ENCODE measurements around the gene ENO4. TPM values are rescaled to one million over a fixed set of nuclear protein-coding genes. Genes with fewer than 3 reads are reported as not detected.
A peak's percentile ranks its signal among the peaks of the same experiment; 100 is the strongest.

The ENO4 gene
- polyA plus RNA-seq, 3 donors = not detected

DNA sequence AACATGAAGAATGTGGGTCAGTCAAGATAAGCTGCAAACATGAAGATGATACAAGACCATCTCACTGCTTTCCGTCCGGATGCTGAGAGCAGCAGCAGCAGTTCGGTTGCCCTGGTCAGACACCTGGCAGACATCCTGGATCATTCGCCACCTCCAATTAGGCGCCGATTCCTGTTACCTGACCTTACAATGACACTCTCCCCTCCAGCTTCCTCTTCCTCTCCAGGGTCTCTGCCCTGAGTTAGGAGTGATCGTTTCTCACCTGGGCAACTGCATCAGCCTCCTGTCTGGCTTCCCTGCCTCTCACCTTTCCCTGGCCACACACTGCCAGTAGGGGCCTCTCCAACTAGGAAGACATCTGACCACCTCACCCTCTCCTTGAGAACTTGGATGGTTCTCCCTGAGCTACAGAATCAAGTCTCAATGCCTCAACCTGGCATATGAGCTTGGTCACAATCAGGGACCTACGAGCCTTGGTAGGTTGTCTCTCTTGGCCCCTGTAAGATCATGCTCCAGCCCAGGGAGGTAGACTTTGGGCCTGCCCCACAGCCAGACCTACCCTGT lies 31.4 kb upstream of the ENO4 start:
- Histone ChIP-seq H2AFZ (ENCODE audit: insufficient read depth, low read depth, low read length, poor library complexity, severe bottlenecking) (no peak overlapping the region), H3K4me2 (replicated peaks; ENCODE audit: extremely low read depth, low read length, poor library complexity, severe bottlenecking) (no peak overlapping the region), H3K4me1 (ENCODE audit: control insufficient read depth in 1 of 2, insufficient read depth in 2 of 2, low read length in 2 of 2) (no peaks in the 10 kb centered on the region), H3K79me2 (ENCODE audit: insufficient read depth, low read length) (no peaks in the 10 kb centered on the region), H3K4me3 (replicated peaks in 1 of 3; ENCODE audit: low read depth in 2 of 3, low read length in 3 of 3) (no peak overlapping the region), H3K9me3 (replicated peaks in 1 of 2; ENCODE audit: control insufficient read depth in 1 of 2, insufficient read depth in 1 of 2, low read length in 2 of 2) (no peaks in the 10 kb centered on the region), H4K20me1 (ENCODE audit: insufficient read depth, low read length) (no peaks in the 10 kb centered on the region), H3K36me3 (replicated peaks in 1 of 2; ENCODE audit: control insufficient read depth in 1 of 2, insufficient read depth in 2 of 2, low read length in 2 of 2) (no peaks in the 10 kb centered on the region), H3K27ac (ENCODE audit: low read depth in 1 of 2, low read length in 2 of 2) (no peak overlapping the region), H3K9ac (ENCODE audit: insufficient read depth, low read length, poor library complexity, severe bottlenecking) (no peak overlapping the region), H3K27me3 (ENCODE audit: control insufficient read depth in 2 of 2, insufficient read depth in 2 of 2, low read length in 2 of 2) (peaks cover 0 to 8% of the 10 kb centered on the region in 2 donors)
- peak overlapping the region in 2 of 7 donors; percentile 1 to 21 for H3K27ac Mint-ChIP-seq
- no peak for DNase-seq
- WGBS (ENCODE audit: insufficient coverage) = 80% methylated on average over 8 of the region's 8 CpGs
- H3K27me3 Mint-ChIP-seq (ENCODE audit: low read depth in 3 of 3) = peaks cover 20 to 36% (median 25%) of the 10 kb centered on the region in 3 donors
- intact Hi-C loops (cut with micrococcal nuclease) = no loop called here
- TF ChIP-seq, protein P1, sequence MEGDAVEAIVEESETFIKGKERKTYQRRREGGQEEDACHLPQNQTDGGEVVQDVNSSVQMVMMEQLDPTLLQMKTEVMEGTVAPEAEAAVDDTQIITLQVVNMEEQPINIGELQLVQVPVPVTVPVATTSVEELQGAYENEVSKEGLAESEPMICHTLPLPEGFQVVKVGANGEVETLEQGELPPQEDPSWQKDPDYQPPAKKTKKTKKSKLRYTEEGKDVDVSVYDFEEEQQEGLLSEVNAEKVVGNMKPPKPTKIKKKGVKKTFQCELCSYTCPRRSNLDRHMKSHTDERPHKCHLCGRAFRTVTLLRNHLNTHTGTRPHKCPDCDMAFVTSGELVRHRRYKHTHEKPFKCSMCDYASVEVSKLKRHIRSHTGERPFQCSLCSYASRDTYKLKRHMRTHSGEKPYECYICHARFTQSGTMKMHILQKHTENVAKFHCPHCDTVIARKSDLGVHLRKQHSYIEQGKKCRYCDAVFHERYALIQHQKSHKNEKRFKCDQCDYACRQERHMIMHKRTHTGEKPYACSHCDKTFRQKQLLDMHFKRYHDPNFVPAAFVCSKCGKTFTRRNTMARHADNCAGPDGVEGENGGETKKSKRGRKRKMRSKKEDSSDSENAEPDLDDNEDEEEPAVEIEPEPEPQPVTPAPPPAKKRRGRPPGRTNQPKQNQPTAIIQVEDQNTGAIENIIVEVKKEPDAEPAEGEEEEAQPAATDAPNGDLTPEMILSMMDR (IDR thresholded peaks at IDR 0.05) = no peak
- peaks cover 2 to 7% (median 4%) of the 10 kb centered on the region in 7 donors for H3K9me3 Mint-ChIP-seq
- H3K4me1 Mint-ChIP-seq = no peaks in the 10 kb centered on the region
- H3K4me3 Mint-ChIP-seq = no peak overlapping the region
- no peaks in the 10 kb centered on the region for H3K36me3 Mint-ChIP-seq

- Mint-ChIP-seq H3K4me3 (no peak overlapping the region), H3K27me3 (ENCODE audit: low read depth in 3 of 3) (peaks cover 15 to 23% (median 22%) of the 10 kb centered on the region in 3 donors), H3K4me1 (no peaks in the 10 kb centered on the region), H3K36me3 (no peaks in the 10 kb centered on the region), H3K9me3 (peaks cover 2 to 7% (median 4%) of the 10 kb centered on the region in 7 donors), H3K27ac (peak overlapping the region in 1 of 7 donors; percentile 5)
- DNase-seq = no peak
- TF ChIP-seq, protein P1 (IDR thresholded peaks at IDR 0.05) = no peak
- H3K27me3 ChIP-seq (ENCODE audit: control insufficient read depth in 2 of 2, insufficient read depth in 2 of 2, low read length in 2 of 2) = peaks cover 0 to 4% of the 10 kb centered on the region in 2 donors
- H3K9me3 ChIP-seq (replicated peaks in 1 of 2; ENCODE audit: control insufficient read depth in 1 of 2, insufficient read depth in 1 of 2, low read length in 2 of 2) = no peaks in the 10 kb centered on the region
- no peaks in the 10 kb centered on the region for H3K4me1 ChIP-seq (ENCODE audit: control insufficient read depth in 1 of 2, insufficient read depth in 2 of 2, low read length in 2 of 2)
- no peak overlapping the region for H3K9ac ChIP-seq (ENCODE audit: insufficient read depth, low read length, poor library complexity, severe bottlenecking)
- H3K36me3 ChIP-seq (replicated peaks in 1 of 2; ENCODE audit: control insufficient read depth in 1 of 2, insufficient read depth in 2 of 2, low read length in 2 of 2) = no peaks in the 10 kb centered on the region
- H3K79me2 ChIP-seq (ENCODE audit: insufficient read depth, low read length) = no peaks in the 10 kb centered on the region
- no peak overlapping the region for H3K4me3 ChIP-seq (replicated peaks in 1 of 3; ENCODE audit: low read depth in 2 of 3, low read length in 3 of 3)
- H4K20me1 ChIP-seq (ENCODE audit: insufficient read depth, low read length) = no peaks in the 10 kb centered on the region
- intact Hi-C loops (cut with micrococcal nuclease) = no loop called here
- no peak overlapping the region for H3K27ac ChIP-seq (ENCODE audit: low read depth in 1 of 2, low read length in 2 of 2)
- H2AFZ ChIP-seq (ENCODE audit: insufficient read depth, low read depth, low read length, poor library complexity, severe bottlenecking) = no peak overlapping the region
- no peak overlapping the region for H3K4me2 ChIP-seq (replicated peaks; ENCODE audit: extremely low read depth, low read length, poor library complexity, severe bottlenecking)
- 66% methylated on average over 4 of the region's 6 CpGs for WGBS (ENCODE audit: insufficient coverage)
Observed at GRCh38 chr10:116819999-116820677, 29.2 kb upstream of the ENO4 start.
